ENCODE data around the gene SLC52A3.

The SLC52A3 gene

GRCh38 chr20:764255-764654 lies 4.0 kb downstream of the SLC52A3 start:
- no peak for DNase-seq

- no peak for DNase-seq
Observed at GRCh38 chr20:761418-762381, 6.6 kb downstream of the SLC52A3 start.

- peak; percentile 80 for DNase-seq
Observed at GRCh38 chr20:760751-761417, 7.4 kb downstream of the SLC52A3 start.

- DNase-seq: no peak
Observed at GRCh38 chr20:757506-757905, 10.8 kb downstream of the SLC52A3 start.

- no peak for DNase-seq
Observed at GRCh38 chr20:755941-756340, 12.4 kb downstream of the SLC52A3 start.

- no peak for DNase-seq
Observed at GRCh38 chr20:754904-755303, 13.4 kb downstream of the SLC52A3 start.

GRCh38 chr20:753897-754635 lies 14.2 kb downstream of the SLC52A3 start:
- DNase-seq: no peak

- no peak for DNase-seq
Observed at GRCh38 chr20:753136-753535, 15.2 kb downstream of the SLC52A3 start.

GRCh38 chr20:752291-752690 lies 16.0 kb downstream of the SLC52A3 start:
- no peak for DNase-seq

GRCh38 chr20:751761-752160 lies 16.5 kb downstream of the SLC52A3 start:
- DNase-seq: no peak

- no peak for DNase-seq
Observed at GRCh38 chr20:750801-751200, 17.5 kb downstream of the SLC52A3 start.

- DNase-seq: peak; percentile 55
Observed at GRCh38 chr20:745683-746301, 22.5 kb downstream of the SLC52A3 start.

GRCh38 chr20:742156-742555 lies 26.1 kb downstream of the SLC52A3 start:
- DNase-seq: no peak

- DNase-seq: no peak
Observed at GRCh38 chr20:741620-742019, 26.7 kb downstream of the SLC52A3 start.

- DNase-seq: peak; percentile 21
Observed at GRCh38 chr20:740162-740561, 28.1 kb downstream of the SLC52A3 start.

- no peak for DNase-seq
Observed at GRCh38 chr20:739736-740135, 28.6 kb downstream of the SLC52A3 start.

GRCh38 chr20:733861-734260 lies 34.4 kb downstream of the SLC52A3 start:
- DNase-seq: no peak

- DNase-seq: no peak
Observed at GRCh38 chr20:732727-733126, 35.6 kb downstream of the SLC52A3 start.

GRCh38 chr20:731891-732560 lies 36.3 kb downstream of the SLC52A3 start:
- DNase-seq: no peak

GRCh38 chr20:730005-730404 lies 38.3 kb downstream of the SLC52A3 start:
- DNase-seq: no peak

GRCh38 chr20:728256-728944 lies 39.9 kb downstream of the SLC52A3 start:
- peak; percentile 85 for DNase-seq

GRCh38 chr20:726160-726559 lies 42.1 kb downstream of the SLC52A3 start:
- DNase-seq: no peak

All from DMS53 (cell line).